GM12878 (cell line): ENCODE measurements around the gene MPC1. TPM values are rescaled to one million over a fixed set of nuclear protein-coding genes. Genes with fewer than 3 reads are reported as not detected.
"Not testable (repeated sequence)": the region's sequence is repeated elsewhere in the genome, so short reads cannot be mapped to it uniquely, and the experiment has no call there.

Experiments used
- ATAC-seq: fragments of 200-7000 bp; cut with Tn5 transposase; 3 replicates; pipeline ENCODE4 v1.9.1; 2020; ENCODE audit warnings: mild to moderate bottlenecking, moderate library complexity
- BruUV-seq: library from RNA; stranded (reverse); fragments of 400-500 nt; replicated peaks from 2 replicates; lab custom pipeline; 2021; lab: Mats Ljungman, UMichigan
- CTCF ChIA-PET: fragments of 300-600 bp; sonication (Branson Sonifier 250); formaldehyde crosslinking; extraction: SDS; loops from one replicate; lab custom pipeline; 2021; ENCODE audit warnings: inconsistent platforms; lab: Yijun Ruan, JAX
- POLR2A ChIA-PET: fragments of 350-600 bp; formaldehyde crosslinking; extraction: SDS; loops from one replicate; lab custom pipeline; 2021; ENCODE audit warnings: inconsistent platforms; lab: Charles Lee
- RAD21 ChIA-PET: fragments of 300-600 bp; sonication (Branson Sonifier 250); formaldehyde crosslinking; loops from one replicate; lab custom pipeline; 2023; ENCODE audit warnings: antibody characterized with exemption; ENCODE audit not compliant: unreplicated experiment; lab: Charles Lee
- SMC1A ChIA-PET: fragments of 300-600 bp; sonication (Branson Sonifier 250); formaldehyde crosslinking; loops from one replicate; lab custom pipeline; 2023; ENCODE audit not compliant: unreplicated experiment, uncharacterized antibody; lab: Charles Lee
- DNase-seq: peaks from one replicate; pipeline ENCODE4 v3.0.0-alpha.2; 2011; ENCODE audit warnings: low read depth, low spot score
- FAIRE-seq: peaks from 3 replicates; lab custom pipeline; 2011; peaks lifted over from hg19 to GRCh38; lab: Jason Lieb, UNC
- H2AFZ ChIP-seq: 2 replicates; pipeline ENCODE4 v1.6.0; 2011; ENCODE audit warnings: low read depth, low read length, control low read depth; ENCODE audit not compliant: control insufficient read depth
- H3K27ac ChIP-seq: 2 replicates; pipeline ENCODE4 v1.5.1; 2011; ENCODE audit warnings: control low read depth; ENCODE audit not compliant: control insufficient read depth, insufficient read depth
- H3K27me3 ChIP-seq, 2 experiments: replicated peaks in 1 of 2; 2 replicates each; pipeline versions ENCODE4 v1.6.0 to v1.6.1; 2011; ENCODE audit warnings: low read length in 1 of 2; ENCODE audit not compliant: control insufficient read depth in 2 of 2, insufficient read depth in 2 of 2
- H3K36me3 ChIP-seq, 2 experiments: 2 replicates each; pipeline ENCODE4 v1.5.1; 2011; ENCODE audit warnings: low read length in 1 of 2; ENCODE audit not compliant: control insufficient read depth in 2 of 2, insufficient read depth in 2 of 2
- H3K4me1 ChIP-seq: 2 replicates; pipeline ENCODE4 v1.6.1; 2011; ENCODE audit warnings: mild to moderate bottlenecking, low read length, moderate library complexity, mixed read lengths; ENCODE audit not compliant: control insufficient read depth, insufficient read depth
- H3K4me2 ChIP-seq: 2 replicates; pipeline ENCODE4 v1.6.0; 2011; ENCODE audit warnings: control low read depth; ENCODE audit not compliant: control insufficient read depth, insufficient read depth
- H3K4me3 ChIP-seq: fragments of 200-600 bp; sonication (generic); 2 replicates; pipeline ENCODE4 v1.5.1; 2016
- H3K79me2 ChIP-seq: 2 replicates; pipeline ENCODE4 v1.6.0; 2011; ENCODE audit warnings: low read length; ENCODE audit not compliant: control insufficient read depth, insufficient read depth
- H3K9ac ChIP-seq: 2 replicates; pipeline ENCODE4 v1.8.0; 2011; ENCODE audit warnings: low read length, control low read depth, mixed read lengths; ENCODE audit not compliant: control insufficient read depth, insufficient read depth
- H3K9me3 ChIP-seq: replicated peaks from 3 replicates; pipeline ENCODE4 v1.5.1; 2011; ENCODE audit warnings: mild to moderate bottlenecking, low read length; ENCODE audit not compliant: control insufficient read depth, insufficient read depth
- H4K20me1 ChIP-seq: 2 replicates; pipeline ENCODE4 v1.6.0; 2011; ENCODE audit not compliant: control insufficient read depth, insufficient read depth
- JUNB ChIP-seq: IDR thresholded peaks from 2 replicates; pipeline ENCODE4 v1.6.1; 2016; ENCODE audit warnings: antibody characterized with exemption, mild to moderate bottlenecking
- NFYB ChIP-seq: IDR thresholded peaks from 2 replicates; pipeline ENCODE4 v1.6.1; 2011; ENCODE audit warnings: low read depth, mild to moderate bottlenecking, low read length, improper control_type of control experiment, moderate library complexity; ENCODE audit not compliant: insufficient read depth
- ZBTB33 ChIP-seq: fragments of 450-650 bp; IDR thresholded peaks from 2 replicates; pipeline ENCODE4 v1.6.1; 2017; ENCODE audit warnings: mild to moderate bottlenecking
- WGBS: methylation state at CpG from one replicate; pipeline ENCODE4 v1.1.6; 2016; ENCODE audit warnings: low lambda C conversion rate; ENCODE audit not compliant: insufficient replicate concordance, insufficient coverage; ENCODE audit errors: missing lambda C conversion rate; 5-methylcytosine and 5-hydroxymethylcytosine counted together
- in situ Hi-C: fragments of 300-500 bp; cut with MboI; formaldehyde crosslinking; loops from 9 replicates; pipeline ENCODE4 v1.14.3; 2018; ENCODE audit warnings: mixed read lengths
- intact Hi-C: fragments of 100-400 bp; cut with micrococcal nuclease; formaldehyde crosslinking; loops from one replicate; pipeline ENCODE4 v1.14.2; 2022; ENCODE audit not compliant: unreplicated experiment
- polyA plus RNA-seq, 11 experiments: library from polyadenylated mRNA; depleted of rRNA in 4 of 11; unstranded in 6 of 11; stranded (reverse) in 5 of 11; fragments of >200 nt; fragmentation: Nextera tagmentation in 4 of 11; fragmentation: Illumina TruSeq in 1 of 11; extraction: Ambion mirVana in 4 of 11; extraction: Trizol in 1 of 11; gene quantifications; 1 replicate in 1 of 11; 2 replicates in 10 of 11; pipeline versions ENCODE4 v1.2.1 to v1.2.3, GENCODE V29; 2011 to 2016; ENCODE audit warnings: inconsistent platforms in 2 of 11, missing spikeins in 2 of 11, low read depth in 1 of 11
- total RNA-seq, 4 experiments: library from RNA; depleted of rRNA in 3 of 4; stranded (reverse); fragments of >200 nt in 3 of 4; fragmentation: Illumina TruSeq in 1 of 4; extraction: Trizol in 1 of 4; gene quantifications; 2 replicates each; pipeline versions ENCODE4 v1.2.1 to v1.2.3, GENCODE V29; 2013 to 2021

The MPC1 gene
- total and polyA plus RNA-seq, 10 of the 15 experiments (the other 5 are each of a cell fraction or from before 2014, with no cell fraction given) = 53.2 to 177 (median 78.8) TPM

GRCh38 chr6:166392755-166393534 is 10.2 kb upstream of the MPC1 start:
- H3K36me3 ChIP-seq, FAIRE-seq, H3K9ac ChIP-seq, H3K9me3 ChIP-seq, H3K79me2 ChIP-seq, H2AFZ ChIP-seq, H3K4me3 ChIP-seq, POLR2A ChIA-PET, BruUV-seq, in situ Hi-C loops, intact Hi-C loops, H3K27me3 ChIP-seq, H4K20me1 ChIP-seq, H3K27ac ChIP-seq, H3K4me2 ChIP-seq, H3K4me1 ChIP-seq, DNase-seq, ATAC-seq: not testable (repeated sequence)
- ChIA-PET SMC1A (interaction anchor here (0.9 to 2.8 kb wide), 8 partner anchors 7 to 285 kb away, joined by 3 to 14 read pairs (median 4); no protein-coding TSS in a partner anchor), CTCF (interaction anchor here (0.7 to 7.2 kb wide), 8 partner anchors 7 to 116 kb away, joined by 3 to 51 read pairs (median 6); no protein-coding TSS in a partner anchor), RAD21 (interaction anchor here (0.6 to 2.0 kb wide), 6 partner anchors 8 to 117 kb away, joined by 3 to 8 read pairs (median 4); no protein-coding TSS in a partner anchor)
- 0 out of 2 replicates have a peak, but pooled peaks have one; percentile 41 for TF ChIP-seq NFYB
- 69% methylated on average over 29 of the region's 30 CpGs for WGBS

DNA sequence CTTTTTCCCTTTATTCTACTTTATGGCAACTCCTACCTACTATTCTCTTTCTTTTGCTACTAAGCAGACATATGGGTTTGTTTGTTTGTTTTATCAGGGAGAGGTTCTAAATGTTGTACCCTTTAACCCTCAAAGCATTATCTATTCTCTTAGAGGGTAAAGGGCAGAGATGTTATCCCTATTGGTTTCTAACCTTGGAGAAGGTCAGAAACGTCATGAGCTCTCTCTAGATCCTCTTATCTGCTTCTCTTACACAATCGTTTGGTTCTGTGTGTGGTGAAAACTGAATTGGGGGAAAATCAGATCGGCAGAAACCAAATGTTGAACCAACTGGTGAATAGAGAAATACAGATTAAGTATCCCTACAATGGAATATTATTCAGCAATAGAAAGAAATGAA is 6.4 kb upstream of the MPC1 start:
- no TSS peak for BruUV-seq
- Histone ChIP-seq H3K79me2 (no peaks in the 10 kb centered on the region; the same call in 1 of the 2 replicates), H2AFZ (no peak overlapping the region), H3K27ac (no peak overlapping the region), H3K27me3 (no peaks in the 10 kb centered on the region), H3K9ac (no peak overlapping the region), H3K9me3 (no peaks in the 10 kb centered on the region), H3K4me1 (peaks cover 3% of the 10 kb centered on the region), H3K4me2 (no peak overlapping the region), H4K20me1 (no peaks in the 10 kb centered on the region), H3K36me3 (no peaks in the 10 kb centered on the region), H3K4me3 (no peak overlapping the region)
- CTCF ChIA-PET = interaction anchor here (2.4 to 7.2 kb wide), 3 partner anchors 11 to 111 kb away, joined by 6 to 51 read pairs (median 15); no protein-coding TSS in a partner anchor
- SMC1A ChIA-PET = interaction anchor here (1.3 to 1.6 kb wide), 2 partner anchors 10 to 76 kb away, joined by 6 read pairs; no protein-coding TSS in a partner anchor
- no peak for TF ChIP-seq JUNB
- no peak for TF ChIP-seq ZBTB33
- in situ Hi-C loops (loop anchor here (5.0 kb wide), 1 partner anchor 112 kb away; no protein-coding TSS in a partner anchor), intact Hi-C loops (no loop called here)
- RAD21 ChIA-PET = interaction anchor here (1.4 kb wide), 1 partner anchor 10 kb away, joined by 4 read pairs; no protein-coding TSS in a partner anchor
- ATAC-seq = no peak
- FAIRE-seq = no peak
- DNase-seq = no peak
- 29% methylated on average over 3 of the region's 3 CpGs for WGBS
- POLR2A ChIA-PET = interaction anchor here (0.5 to 1.2 kb wide), 2 partner anchors 11 to 76 kb away, joined by 3 to 6 read pairs; no protein-coding TSS in a partner anchor
